GM19240 (cell line): ENCODE results near the gene FAM163A.
"Not testable (repeated sequence)": the region's sequence is repeated elsewhere in the genome, so short reads cannot be mapped to it uniquely, and the experiment has no call there.

Experiments used
- DNase-seq: peaks from one replicate; pipeline ENCODE4 v3.0.0; 2011; ENCODE audit warnings: low spot score; ENCODE audit not compliant: insufficient read length

FAM163A gene

GRCh38 chr1:179788259-179788658 is 45.2 kb downstream of the FAM163A start:
- no peak for DNase-seq

DNA sequence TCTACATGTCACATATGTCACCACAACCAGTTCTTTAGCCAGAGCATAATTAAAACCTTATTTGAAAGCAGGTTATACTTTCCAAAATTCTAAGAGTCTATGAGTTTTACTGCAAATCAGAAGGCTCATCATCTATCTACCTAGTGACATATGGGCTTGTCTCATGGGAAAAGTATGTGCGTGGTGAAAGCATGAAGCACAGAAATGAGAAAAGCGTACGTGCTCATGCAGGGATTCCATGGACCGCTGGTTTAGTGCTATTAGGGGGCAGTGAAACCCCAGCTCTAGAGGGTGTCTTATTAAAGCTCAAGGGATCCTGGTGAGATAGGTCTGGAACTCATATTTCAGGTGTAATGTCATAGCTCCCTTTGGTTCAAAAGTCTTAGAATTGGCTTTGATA is 50.2 kb downstream of the FAM163A start:
- DNase-seq = no peak

GRCh38 chr1:179794146-179794545 is 51.1 kb downstream of the FAM163A start:
- DNase-seq = no peak

- DNase-seq = no peak
Measured at GRCh38 chr1:179794669-179795068, 51.6 kb downstream of the FAM163A start.

GRCh38 chr1:179798213-179798863 is 55.2 kb downstream of the FAM163A start:
- DNase-seq = no peak

DNA sequence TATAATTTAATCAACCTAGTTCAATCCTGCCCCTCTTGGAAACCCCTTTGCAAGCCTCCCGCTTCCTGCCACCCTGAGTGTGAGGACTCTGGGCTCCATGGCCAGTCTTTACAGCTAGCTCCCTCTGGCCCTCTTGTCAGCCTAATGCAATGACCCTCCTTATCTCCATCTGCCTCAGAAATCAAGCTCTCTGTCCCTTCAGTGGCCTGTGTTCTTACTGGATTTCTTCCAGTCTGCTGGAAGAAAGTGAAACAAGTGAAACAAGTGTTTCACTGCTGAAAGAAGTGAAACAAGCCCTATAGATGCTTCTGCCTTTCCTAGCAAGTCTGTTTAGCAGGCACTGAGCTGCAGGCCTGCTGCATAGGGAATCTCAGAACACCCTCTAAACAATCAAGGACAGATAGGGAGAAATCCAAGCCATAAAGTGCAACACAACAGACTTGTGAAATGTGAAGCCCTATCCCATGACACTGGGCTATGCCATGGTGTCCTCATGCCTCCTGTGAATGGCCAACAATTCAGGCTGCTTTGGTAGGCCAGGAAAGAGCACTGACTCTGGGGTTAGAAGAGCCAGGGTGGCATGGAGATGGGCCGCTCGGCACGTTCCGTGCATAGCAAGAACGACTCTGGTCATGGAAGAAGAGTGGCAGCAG is 55.9 kb downstream of the FAM163A start:
- DNase-seq = no peak

- DNase-seq = no peak
Measured at GRCh38 chr1:179800481-179800880, 57.4 kb downstream of the FAM163A start.

GRCh38 chr1:179803104-179803503 is 60.0 kb downstream of the FAM163A start:
- DNase-seq = no peak

DNA sequence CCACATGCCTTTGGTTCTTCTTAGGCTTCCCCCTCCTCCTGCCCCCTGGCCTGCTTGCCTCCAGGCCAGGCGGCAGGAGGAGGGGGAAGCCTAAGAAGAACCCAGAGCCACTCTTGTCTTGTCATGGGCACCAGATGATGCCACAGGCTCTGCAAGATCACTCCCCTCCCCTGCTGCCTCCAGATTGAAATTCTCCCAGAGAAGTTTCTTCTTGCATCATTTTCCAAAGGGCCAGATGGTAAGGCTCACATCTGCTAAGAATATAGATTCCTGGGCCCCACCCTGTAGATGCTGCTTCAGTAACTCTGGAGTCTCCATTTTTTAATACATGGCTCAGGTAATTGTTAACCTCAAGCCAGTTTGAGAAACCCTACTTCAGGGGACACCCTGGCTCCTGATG is 60.8 kb downstream of the FAM163A start:
- DNase-seq = no peak

GRCh38 chr1:179804417-179804816 is 61.3 kb downstream of the FAM163A start:
- not testable (repeated sequence) for DNase-seq

- DNase-seq = no peak
Measured at GRCh38 chr1:179805291-179806195, 62.5 kb downstream of the FAM163A start.

DNA sequence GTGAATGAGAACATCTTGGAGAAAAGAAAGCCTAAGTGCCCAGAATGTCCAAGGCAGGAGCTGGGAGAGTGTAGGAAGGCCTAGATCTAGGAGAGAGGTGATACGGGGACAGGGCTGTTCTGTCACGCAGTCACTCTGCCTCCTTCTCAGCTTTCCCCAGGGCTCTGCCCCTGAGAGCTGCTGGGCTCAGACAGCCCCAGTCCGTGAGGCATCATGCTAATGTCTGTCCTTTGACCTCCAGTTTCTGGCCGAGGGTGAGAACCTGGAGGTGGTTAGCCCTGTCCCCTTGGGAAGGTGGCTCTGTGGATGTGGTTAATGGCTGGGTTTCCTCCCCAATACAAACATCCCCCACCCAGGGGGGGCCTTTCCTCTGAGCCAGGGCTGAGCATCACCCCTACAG is 63.2 kb downstream of the FAM163A start:
- no peak for DNase-seq

DNA sequence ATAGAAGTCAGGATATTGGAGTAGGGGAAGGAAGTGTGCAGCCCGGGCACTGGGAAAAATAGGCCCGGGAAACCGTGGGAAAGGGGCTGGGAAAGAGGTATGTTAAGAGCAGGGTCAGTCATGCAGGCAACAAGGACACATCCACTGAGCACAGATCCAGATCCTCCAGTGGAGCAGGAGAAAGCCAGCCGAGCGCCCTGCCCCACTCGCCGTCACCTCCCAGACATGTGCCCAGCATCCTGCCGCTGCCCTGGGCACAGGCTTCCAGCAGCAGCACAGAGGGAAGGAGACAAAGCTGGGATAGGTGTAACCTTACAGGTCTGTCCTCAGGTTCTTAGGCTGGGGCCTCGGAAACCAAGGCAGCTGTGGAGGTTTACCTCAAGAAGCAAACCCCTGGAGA is 64.2 kb downstream of the FAM163A start:
- no peak for DNase-seq

DNA sequence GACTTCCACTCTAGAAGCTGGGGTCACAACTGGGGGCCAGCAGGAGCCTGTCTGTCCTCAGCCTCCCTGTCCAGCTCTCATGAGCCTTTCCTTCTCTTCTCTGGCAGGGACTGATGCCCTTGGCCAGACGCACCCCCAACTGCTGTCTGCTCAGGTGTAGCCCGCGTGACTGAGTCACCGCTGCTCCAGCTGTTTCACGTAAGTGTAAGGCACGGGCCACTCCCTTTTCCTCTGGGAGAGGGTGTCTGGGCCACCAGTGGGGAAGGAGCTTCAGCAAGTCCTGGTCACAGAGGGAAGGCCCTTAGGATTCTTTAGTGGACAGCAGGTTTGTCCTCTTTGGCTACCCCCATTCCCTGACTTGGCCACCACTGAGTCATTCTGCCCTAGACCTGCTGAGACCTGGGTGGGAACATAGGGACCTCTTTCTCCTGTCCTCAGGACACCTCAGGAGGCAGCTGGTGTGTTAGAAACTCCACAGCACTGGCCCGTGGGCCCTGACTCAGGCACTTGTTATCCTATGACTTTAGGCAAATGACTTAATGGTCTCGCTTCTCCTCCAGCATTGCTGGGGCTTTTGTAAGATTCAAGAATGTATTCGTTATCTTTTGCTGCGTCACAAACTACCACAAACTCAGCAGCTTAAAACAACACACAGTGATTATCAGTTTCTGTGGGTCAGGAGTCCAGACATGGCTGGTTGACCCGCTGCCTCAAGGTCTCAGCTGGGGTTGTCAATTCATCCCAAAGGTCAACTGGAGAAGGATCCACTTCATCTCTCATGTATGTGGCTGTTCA is 64.8 kb downstream of the FAM163A start:
- DNase-seq = no peak

DNA sequence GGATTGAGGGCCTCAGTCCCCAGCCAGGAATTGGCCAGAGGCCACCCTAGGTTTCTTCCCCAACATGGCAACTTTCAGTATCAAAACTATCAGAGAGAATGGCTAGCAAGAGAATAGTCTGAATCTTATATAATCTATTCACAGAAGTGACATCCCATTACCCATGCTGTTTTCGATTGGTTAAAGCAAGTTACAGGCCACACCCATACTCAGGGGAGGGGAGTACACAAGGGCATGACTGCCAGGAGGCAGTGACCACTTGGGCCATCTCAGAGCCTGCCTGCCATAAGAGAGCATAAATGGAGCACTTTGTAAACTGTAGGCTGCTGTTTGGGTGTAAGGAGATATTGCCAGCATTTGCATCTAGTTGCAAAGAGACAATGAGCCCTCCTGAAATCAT is 65.4 kb downstream of the FAM163A start:
- DNase-seq = no peak

DNA sequence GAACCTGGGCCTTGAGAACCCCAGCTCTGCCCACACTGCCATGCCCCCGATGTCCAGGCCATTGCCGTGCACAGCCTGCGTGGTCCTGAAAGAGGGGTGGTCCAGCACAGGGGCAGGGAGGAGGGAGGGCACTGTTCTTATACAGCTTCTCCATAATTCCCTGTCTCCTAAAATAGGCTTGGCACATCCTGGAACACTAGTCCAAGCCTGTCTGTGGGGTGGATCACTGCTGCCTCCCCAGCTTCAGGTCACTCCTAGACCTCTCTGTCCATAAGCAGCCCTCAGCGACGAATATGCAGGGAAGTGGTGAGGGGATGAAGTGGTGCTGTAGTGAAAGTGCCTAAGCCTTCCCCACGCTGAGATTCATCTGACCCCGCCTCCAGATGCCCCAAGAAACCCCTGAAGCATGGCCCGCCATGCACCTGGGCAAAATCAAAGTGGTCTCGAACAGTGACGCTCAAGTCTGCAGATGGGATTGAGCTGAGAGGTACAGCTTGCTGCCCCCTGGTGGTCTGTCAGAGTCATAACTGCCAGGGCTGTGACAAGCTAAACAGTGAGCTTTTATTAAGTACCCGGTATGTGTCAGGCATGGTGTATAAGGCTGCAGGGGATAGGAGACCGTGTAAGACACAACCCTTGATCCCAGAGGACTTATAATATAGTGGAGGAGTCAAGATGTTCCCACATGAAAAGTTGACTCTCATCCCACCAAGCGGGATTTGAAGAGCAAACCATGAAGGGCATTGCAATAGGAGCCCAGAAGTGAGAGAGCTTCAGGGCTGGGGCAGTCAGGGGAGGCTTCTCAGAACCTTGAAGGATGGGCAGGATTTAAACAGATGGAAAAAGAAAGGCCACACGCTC is 66.6 kb downstream of the FAM163A start:
- DNase-seq = peak; percentile 47

DNA sequence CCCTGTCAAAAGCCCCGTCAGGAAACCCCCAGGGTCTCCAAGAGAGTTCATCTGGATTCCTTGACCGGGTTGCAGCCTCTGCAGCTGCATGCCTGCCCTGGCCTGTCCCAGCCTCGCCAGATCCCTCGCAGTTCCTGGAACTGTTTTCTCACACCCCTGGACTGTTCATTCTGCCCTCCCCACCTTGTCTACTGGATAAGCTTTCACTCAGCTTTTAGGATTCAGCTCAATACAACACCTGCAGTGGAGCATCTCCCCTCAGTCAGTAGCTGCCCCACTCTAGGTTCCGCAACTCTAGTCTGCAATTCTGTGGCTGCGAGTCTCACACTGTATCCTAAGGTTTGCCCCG is 67.2 kb downstream of the FAM163A start:
- DNase-seq = no peak

DNA sequence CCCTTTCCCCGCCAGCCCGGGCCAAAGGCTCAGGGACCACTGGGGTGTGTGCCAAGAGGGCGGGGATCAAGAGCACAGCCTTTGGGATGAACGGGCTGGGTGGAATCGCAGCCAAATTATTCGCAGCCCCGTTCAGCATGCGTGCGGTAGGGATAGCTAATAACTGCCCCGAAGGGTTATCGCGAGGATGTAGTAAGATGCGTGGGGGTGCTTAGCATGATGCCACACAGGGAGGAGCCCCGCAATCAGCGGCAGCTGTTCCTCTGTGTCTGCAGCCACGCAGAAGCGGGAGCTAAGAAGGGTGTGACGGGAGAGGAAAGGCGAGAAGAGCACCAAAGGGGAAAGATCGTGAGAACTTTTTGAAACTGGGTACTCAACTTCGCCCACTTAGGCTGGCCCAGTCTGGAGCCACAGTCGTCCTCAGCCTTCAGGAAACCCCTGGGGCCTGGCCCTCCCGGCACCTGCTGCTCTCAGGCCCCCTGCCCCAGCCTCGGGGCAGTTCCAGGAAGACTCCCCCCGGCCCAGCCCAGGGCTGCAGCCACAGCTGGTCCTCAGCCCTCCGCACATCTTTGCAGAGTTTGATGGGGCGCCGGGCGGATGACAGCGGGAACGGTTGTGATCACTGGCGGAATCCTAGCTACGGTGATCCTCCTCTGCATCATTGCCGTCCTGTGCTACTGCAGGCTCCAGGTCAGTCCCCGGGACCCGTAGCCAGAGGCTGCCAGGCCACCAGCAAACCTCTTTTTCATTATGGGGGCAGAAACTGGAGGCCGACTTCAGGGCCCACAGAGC is 69.6 kb downstream of the FAM163A start:
- no peak for DNase-seq

- DNase-seq = no peak
Measured at GRCh38 chr1:179813626-179814545, 70.8 kb downstream of the FAM163A start.
